C4-2B (cell line): ENCODE data around the gene PLCG2.
"Not testable (repeated sequence)": the region's sequence is repeated elsewhere in the genome, so short reads cannot be mapped to it uniquely, and the experiment has no call there.

ENCODE experiments used
- H3K27ac ChIP-seq: fragments of 450-650 bp; 2 replicates; pipeline ENCODE4 v1.5.1; 2017
- CTCF ChIP-seq: fragments of 450-650 bp; conservative IDR thresholded peaks from 2 replicates; pipeline ENCODE4 v1.5.1; 2017; ENCODE audit warnings: mild to moderate bottlenecking
- ZFX ChIP-seq: fragments of 450-650 bp; IDR thresholded peaks from 2 replicates; pipeline ENCODE4 v1.6.1; 2017

Gene PLCG2

GRCh38 chr16:81792828-81793227 is 13.7 kb downstream of the PLCG2 start:
- no peak overlapping the region for H3K27ac ChIP-seq
- TF ChIP-seq CTCF (no peak), ZFX (no peak)

- no peak for TF ChIP-seq CTCF
- no peak for TF ChIP-seq ZFX
These were observed 16.1 kb downstream of the PLCG2 start for GRCh38 chr16:81795193-81795592.

GRCh38 chr16:81796035-81796434 is 16.9 kb downstream of the PLCG2 start:
- H3K27ac ChIP-seq = no peak overlapping the region
- TF ChIP-seq ZFX = no peak
- no peak for TF ChIP-seq CTCF

More at GRCh38 chr16:81795193-81795592, 16.1 kb downstream of the PLCG2 start:
- H3K27ac ChIP-seq = no peak overlapping the region

- TF ChIP-seq CTCF (no peak), ZFX (no peak)
- H3K27ac ChIP-seq = no peak overlapping the region
These were observed 17.7 kb downstream of the PLCG2 start for GRCh38 chr16:81796583-81797346.

- TF ChIP-seq CTCF (no peak), ZFX (no peak)
- no peak overlapping the region for H3K27ac ChIP-seq
These were observed 18.4 kb downstream of the PLCG2 start for GRCh38 chr16:81797443-81797842.

- TF ChIP-seq ZFX (no peak), CTCF (no peak)
- H3K27ac ChIP-seq = no peak overlapping the region
These were observed 19.4 kb downstream of the PLCG2 start for GRCh38 chr16:81798311-81799137.

- no peak overlapping the region for H3K27ac ChIP-seq
These were observed 20.0 kb downstream of the PLCG2 start for GRCh38 chr16:81799138-81799504.

GRCh38 chr16:81801724-81802123 is 22.6 kb downstream of the PLCG2 start:
- H3K27ac ChIP-seq = not testable (repeated sequence)

More at GRCh38 chr16:81799138-81799504, 20.0 kb downstream of the PLCG2 start:
- TF ChIP-seq CTCF (no peak), ZFX (no peak)
